ENCODE results near the gene ALK.

DNA sequence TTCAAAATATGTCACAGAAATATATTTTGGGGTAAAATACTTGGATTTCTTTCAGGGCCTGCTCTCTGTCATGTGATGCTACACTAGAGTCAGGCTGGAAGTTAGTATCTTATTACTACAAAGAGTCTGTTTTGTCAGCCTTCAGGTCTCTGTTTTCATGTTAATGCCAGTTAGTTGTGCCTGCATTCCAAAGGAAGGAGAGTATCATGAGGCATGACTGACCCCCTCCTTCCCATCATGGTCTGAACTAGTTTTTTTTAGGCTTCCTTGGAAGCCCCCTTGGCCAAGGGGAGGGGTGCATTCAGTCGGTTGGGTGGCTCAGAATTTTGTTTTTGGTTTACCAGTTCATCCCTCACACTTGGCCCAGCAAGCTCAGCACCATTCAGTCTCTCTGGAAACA, 318.0 kb downstream of the ALK start:
- TF ChIP-seq POLR2A (IDR thresholded peaks at IDR 0.05; ENCODE audit: low read length), result no peak
- TF ChIP-seq, protein P1, sequence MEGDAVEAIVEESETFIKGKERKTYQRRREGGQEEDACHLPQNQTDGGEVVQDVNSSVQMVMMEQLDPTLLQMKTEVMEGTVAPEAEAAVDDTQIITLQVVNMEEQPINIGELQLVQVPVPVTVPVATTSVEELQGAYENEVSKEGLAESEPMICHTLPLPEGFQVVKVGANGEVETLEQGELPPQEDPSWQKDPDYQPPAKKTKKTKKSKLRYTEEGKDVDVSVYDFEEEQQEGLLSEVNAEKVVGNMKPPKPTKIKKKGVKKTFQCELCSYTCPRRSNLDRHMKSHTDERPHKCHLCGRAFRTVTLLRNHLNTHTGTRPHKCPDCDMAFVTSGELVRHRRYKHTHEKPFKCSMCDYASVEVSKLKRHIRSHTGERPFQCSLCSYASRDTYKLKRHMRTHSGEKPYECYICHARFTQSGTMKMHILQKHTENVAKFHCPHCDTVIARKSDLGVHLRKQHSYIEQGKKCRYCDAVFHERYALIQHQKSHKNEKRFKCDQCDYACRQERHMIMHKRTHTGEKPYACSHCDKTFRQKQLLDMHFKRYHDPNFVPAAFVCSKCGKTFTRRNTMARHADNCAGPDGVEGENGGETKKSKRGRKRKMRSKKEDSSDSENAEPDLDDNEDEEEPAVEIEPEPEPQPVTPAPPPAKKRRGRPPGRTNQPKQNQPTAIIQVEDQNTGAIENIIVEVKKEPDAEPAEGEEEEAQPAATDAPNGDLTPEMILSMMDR (IDR thresholded peaks at IDR 0.05), result no peak

All from A549 (cell line).